GM18873 (cell line): Measurements from ENCODE around the gene FASLG.
"Not testable (repeated sequence)": the region's sequence is repeated elsewhere in the genome, so short reads cannot be mapped to it uniquely, and the experiment has no call there.

Source experiments
- ATAC-seq: cut with Tn5 transposase; IDR thresholded peaks from one replicate; pipeline ENCODE4 v1.9.1; 2021; ENCODE audit warnings: mild to moderate bottlenecking, moderate library complexity, moderate number of reproducible peaks; ENCODE audit not compliant: unreplicated experiment, low FRiP score

The FASLG gene

GRCh38 chr1:172679000-172679772 lies 20.3 kb downstream of the FASLG start:
- no peak for ATAC-seq

- no peak for ATAC-seq
Measured at GRCh38 chr1:172680244-172680643, 21.3 kb downstream of the FASLG start.

DNA sequence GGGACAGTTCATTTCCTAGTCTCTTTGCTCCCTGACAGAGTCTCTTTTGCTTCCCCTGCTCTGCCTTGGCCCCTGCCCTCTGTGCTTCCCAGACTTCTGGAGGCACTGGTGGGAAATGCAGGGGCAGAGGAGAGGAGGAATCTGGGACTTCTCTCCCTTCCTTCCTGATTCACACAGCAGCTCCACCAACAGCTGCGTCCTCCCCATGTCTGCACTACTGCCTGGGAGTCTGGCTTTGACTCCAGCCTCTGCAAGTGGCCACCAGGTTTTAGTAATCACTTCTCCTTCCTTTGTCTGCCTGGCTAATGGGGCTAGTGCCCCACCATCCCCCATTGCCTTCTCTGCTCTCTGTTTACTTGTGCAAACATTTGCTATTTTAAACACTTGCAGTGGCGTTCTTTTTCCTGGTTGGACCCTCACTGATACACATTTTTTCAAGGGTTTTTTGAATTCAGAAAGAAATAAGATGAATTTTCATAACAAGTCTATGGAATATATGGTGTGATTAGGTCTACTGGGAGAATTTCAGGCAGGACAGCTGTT lies 21.9 kb downstream of the FASLG start:
- ATAC-seq = no peak

DNA sequence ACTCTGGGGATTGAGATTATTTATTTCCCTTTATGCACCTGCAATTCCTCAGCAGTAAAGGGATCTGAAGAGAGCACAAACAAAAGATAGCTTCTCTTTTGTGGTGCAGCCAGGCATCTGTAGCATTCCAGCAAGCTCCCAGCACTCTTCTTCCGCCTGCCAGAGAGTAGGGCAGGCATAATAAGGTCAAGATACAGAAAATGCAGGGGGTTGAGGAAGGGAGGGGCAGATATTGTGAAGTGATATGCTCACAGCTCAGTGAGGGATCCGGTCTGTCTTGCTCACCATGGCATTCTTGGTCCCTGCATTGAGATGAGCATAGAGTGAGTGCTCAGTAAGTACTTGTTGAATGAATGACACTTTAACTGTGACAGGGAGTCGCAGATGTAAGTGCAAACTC lies 23.9 kb downstream of the FASLG start:
- ATAC-seq = no peak

DNA sequence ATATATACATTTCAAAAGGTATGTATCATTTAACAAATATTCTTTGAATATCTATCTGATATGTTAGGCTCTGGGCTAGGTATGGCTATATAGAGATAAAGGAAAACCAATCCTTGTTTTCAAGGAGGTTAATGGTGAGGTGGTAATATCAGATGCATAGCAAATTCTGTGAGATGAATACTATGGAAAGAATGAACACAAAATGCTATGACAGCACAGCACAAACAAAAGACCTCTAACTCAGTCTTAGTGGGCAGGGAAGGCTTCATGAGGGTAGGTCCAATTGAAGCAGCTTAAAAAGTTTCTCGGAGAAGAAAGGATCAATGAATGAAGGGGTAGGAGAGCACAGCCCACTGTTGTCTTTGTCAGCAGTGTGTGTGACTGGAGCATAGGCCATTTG lies 27.2 kb downstream of the FASLG start:
- no peak for ATAC-seq

GRCh38 chr1:172688428-172689085 lies 29.7 kb downstream of the FASLG start:
- ATAC-seq = not testable (repeated sequence)

DNA sequence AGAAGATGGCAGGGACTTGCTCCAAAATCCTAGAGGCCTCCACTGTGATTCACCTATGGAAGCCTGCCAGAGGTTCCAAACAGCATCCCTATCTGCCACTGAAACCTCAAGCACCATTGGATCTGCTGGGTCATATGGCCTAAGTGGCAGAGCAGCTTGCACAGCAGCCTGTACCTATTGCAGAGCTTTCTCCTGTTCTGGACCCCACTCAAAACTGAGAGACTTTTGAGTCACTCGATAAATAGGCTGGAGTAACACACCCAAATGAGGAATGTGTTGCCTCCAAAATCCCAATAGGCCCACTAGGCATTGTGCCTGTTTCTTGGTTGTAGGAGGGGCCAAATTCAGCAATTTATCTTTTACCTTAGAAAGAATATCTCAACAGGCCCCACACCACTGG lies 32.0 kb downstream of the FASLG start:
- not testable (repeated sequence) for ATAC-seq

GRCh38 chr1:172697534-172698002 lies 38.7 kb downstream of the FASLG start:
- no peak for ATAC-seq

GRCh38 chr1:172698224-172698623 lies 39.3 kb downstream of the FASLG start:
- ATAC-seq = no peak

DNA sequence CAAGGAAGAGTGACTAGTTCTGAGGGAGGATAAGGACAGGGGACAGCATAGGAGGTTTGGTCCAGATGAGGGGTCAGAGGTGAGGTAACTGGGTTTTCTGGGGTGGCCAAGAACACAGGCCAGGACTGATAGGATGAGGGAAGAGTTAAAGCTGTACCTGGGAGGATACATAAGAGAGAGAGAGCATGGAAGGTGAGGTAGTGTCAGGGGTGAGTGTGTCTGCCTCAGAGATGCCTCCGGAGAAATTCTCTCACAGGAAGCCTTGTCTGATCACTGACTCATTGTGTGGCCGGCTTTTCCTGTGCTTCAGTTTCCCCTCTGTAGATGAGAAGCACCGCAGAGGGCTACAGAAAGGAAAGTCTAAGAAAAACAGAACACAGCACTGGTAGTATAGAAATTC lies 40.2 kb downstream of the FASLG start:
- no peak for ATAC-seq

DNA sequence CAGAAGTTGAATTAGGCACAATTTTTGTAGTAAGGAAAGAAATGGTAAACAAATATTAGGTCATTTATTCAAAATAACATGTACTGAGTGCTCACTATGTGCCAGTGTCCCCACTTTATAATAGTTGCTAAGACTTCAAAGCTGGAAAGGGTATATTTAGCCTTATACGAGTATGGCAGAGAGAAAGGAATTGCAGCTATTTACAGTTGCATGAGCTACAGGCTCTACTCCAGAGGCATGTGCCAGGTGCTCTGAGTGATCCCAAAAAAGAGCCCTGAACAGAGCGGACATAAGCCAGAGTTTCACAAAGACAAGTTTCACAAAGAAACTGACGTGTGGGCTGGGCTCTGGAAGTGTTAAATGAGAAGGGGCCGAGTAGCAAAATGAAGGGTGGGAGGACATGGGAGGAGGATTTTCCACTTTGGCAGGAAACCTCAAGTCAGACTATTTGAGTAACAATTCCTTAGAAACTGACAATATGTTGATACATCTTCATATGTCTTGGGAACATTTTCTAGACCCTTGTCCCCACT lies 40.9 kb downstream of the FASLG start:
- no peak for ATAC-seq

GRCh38 chr1:172700556-172700955 lies 41.7 kb downstream of the FASLG start:
- ATAC-seq = no peak

GRCh38 chr1:172704001-172704400 lies 45.1 kb downstream of the FASLG start:
- ATAC-seq = no peak

DNA sequence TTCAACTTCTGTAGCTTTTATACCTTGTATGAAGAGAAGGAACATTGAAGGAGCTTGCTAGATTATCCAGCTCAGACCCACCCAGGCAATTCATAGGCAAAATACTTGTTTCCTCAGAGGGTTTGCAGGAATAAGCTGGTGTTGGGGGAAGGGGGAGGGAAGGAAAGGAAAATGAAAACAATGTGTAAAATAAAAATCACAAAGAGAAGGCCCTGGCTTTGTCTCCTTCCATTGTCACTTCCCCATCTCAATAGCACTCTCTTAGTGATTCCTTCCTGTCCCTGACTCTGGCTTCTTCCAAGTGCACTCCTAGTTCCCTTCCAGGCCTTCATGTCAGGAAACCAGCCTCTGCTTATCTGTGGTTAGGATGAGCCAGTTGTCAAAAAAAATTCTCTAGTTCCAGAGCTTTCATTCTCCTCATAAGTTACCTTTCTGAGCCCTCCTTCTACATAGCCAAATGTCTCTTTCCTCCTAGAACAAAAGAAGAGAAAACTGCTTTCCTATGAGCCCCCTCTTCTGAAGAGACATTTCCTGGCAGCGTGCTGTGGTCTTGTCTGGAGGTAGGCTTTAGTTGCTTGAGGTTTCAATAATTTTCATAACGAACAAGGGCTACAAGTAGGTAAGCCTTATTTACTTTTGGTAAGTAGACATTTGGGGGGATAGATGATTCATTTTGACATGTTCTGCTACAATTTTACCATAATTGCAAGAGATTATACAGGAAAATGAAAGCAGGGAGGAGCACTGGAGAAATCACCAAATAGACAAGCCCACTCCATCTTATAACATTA lies 45.7 kb downstream of the FASLG start:
- ATAC-seq = no peak

DNA sequence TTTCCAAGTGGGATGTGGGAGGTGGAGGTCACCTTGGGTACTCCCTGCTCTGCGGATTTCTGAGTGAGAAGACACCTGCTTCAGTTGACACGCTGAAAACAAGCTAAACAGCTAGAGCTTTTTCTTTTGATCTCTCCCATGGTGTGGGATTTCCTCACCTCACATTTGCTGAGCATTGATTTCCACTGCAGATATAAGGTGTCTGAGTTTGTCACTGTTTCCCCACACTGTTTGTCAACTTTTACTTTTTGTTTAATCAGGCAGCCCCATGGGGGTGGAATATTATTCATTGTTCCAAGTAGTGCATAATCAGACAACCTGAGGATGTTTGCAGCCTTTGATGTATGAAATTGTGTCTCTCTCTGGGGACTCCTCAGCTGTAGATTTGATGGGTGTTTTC lies 49.5 kb downstream of the FASLG start:
- ATAC-seq = no peak

- no peak for ATAC-seq
Measured at GRCh38 chr1:172711558-172711957, 52.7 kb downstream of the FASLG start.

DNA sequence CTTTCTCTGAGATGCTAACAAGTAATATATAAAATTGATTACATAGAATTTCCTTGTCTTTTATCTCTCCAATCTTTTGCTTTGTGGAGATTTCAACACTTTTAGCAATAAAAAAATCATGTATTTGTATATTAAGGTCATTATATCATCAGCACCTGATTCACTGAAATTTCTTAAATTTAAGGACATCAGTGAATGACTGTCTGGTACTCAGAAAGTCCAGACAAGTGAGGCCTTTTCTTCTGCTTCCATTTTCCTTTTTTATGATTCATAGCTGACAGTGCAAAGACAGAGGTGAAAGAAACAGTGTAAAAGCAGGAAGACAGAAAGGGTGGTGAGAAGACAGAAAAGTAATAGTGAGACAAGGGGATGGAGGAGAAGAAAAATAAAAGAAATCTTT lies 54.6 kb downstream of the FASLG start:
- no peak for ATAC-seq
